T-helper 2 cell (primary cell): ENCODE data around the gene RXFP1.

Source experiments
- DNase-seq, 5 experiments: peaks; one replicate each; pipeline versions ENCODE4 v3.0.0 to v3.0.0-alpha.2; 2012 to 2022

RXFP1 gene

DNA sequence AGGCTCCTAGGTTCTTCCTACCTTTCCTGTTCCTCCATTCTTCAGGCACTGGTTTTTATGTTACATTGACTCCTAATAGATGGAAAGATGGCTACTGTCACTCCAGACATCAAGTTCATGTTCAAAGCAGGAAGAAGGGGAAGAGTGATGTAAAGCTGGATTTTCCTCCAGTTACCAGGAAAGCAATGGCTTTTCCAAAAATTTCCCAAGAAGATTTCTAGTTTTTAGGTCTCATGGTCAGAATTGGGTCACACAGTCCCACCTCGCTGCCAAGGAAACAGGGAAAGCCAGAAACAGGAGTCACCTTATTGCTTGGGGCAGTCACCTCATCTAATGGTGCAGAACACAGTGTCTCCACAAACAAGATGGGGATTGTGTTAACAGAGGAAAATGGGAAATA, 21.5 kb downstream of the RXFP1 start:
- no peak for DNase-seq

DNA sequence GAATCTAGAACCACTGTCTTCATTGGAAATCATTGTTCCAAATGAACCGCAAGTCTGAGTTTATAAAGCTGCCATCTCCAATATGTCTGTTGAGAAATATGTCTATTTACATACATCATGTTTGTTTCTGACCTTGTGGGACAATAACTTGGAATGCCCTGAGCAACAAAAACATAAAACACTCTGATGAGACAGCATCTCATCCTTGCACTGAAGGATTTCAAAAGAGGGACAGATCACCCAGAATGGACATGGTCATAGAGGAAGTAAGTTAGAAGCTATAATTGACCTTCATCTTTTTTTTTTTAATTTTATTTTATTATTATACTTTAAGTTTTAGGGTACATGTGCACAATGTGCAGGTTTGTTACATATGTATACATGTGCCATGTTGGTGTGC, 22.5 kb downstream of the RXFP1 start:
- DNase-seq = no peak

DNA sequence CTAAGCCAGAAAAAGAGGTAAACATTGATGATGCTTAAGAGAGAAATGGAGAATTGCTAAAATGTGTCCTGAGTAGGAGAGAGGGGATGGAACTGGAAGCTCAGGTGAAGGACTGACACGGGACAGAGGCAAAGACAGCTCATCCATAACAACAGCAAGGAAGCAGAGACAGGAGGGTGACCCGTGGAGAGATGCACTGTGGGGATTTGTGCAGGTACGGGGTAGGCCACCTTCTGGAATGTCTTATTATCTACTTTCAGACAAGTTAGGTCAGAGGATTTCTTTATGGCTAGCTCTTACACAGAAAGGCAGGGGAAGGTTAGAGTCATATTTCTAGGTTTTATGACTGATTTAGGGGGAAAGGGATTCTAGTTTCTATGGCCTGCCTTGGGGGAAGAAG, 31.7 kb downstream of the RXFP1 start:
- no peak for DNase-seq

DNA sequence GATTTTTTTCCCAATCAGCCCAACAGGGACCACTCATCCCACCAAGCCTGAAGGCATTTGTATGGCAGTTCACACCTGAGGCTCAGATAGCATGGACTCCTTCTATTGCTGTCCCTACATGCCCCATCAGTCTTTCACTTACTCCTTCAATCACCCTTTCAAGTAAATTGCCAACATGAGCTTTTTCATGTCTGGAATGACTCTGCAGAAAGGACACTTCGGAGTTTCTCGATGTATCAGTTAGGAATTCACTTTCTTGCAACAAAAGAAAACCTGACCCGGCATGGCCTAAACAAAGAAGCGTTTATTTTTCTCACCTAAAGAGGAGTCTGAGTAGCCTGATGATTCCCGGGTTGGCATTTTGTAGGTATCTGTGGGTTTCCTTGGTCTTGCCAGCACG, 38.6 kb downstream of the RXFP1 start:
- DNase-seq = no peak

DNA sequence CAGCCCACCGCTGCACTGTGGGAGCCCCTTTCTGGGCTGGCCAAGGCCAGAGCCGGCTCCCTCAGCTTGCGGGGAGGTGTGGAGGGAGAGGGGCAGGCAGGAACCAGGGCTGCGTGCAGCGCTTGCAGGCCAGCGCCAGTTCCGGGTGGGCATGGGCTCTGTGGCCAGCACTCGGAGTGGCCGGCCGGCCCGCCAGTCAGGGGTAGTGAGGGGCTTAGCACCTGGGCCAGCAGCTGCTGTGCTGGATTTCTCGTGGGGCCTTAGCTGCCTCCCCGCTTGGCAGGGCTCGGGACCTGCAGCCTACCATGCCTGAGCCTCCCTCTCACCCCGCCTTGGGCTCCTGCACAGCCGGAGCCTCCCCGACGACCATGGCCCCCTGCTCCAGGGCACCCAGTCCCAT, 45.2 kb downstream of the RXFP1 start:
- peak in 1 of 5 experiments; percentile 3 for DNase-seq

DNA sequence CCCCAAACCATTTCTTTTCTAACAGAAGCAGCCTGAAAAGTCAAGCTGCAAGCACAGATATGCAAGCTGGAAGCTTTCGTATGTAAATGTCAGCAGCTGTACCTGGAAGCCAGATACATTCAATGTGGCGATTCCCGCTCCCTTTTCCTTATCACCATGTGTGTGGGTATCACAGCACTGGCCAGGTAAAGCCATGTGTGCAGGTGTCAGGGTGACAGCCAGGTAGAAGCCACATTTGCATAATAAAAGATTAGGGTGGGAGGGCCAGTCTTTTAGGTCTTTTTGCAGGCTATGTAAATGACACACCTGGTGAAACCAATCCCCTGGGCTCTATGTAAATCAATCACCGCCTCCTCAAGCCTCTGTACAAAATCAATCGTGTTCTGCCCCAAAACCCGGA, 50.1 kb downstream of the RXFP1 start:
- DNase-seq = no peak

DNA sequence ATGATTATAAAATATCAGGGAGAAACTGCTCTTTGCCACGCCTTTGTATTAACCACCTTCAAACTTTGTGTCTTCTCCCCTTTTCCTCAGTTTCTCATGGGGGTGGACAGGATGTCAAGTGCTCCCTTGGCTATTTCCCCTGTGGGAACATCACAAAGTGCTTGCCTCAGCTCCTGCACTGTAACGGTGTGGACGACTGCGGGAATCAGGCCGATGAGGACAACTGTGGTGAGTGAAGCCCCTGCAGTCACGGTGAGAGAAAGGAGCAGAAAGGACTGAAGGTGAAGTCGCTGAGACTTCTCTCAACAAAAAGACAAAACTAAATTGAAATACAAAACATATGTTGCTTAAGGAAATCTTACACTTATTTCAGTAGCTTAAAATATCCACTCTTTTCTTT, 50.9 kb downstream of the RXFP1 start:
- no peak for DNase-seq

DNA sequence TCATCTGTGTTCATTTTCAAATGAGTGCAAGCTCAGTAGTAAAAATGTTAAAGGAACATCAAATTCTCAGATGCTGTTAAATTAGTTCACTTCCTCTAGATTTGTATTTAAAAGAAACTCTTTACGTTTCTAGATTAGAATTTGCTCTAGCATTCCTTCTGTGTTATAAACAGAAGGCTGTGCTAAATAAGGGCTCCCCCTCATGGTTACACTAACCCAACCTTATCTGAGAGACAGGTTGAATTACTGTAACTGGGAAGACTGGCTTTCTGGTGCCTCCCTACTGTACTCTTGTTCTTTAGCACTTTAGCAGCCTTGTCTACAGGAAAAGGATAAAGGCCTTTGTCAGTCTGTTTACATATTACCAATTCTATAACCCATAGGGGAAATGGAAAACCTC, 56.8 kb downstream of the RXFP1 start:
- peak in 1 of 5 experiments; percentile 17 for DNase-seq

DNA sequence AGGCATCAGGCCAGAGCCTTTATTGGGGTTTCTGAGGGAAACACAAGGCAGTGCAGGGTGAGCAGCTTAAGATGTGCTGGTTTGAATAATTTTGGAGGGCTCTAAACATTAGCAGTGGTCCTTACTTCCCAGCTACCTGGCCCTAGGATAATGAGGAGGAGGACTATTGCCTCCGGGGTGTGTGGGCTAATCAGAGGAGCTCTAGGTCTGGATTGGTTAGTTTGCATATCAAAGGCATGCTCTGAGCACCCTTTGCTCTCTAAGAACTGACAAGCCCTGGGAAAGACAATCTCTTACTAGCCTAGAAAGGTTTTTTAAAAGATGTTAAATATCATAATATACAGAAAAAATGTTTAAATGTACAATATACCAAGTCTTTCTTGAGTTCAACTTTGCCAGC, 58.4 kb downstream of the RXFP1 start:
- no peak for DNase-seq

DNA sequence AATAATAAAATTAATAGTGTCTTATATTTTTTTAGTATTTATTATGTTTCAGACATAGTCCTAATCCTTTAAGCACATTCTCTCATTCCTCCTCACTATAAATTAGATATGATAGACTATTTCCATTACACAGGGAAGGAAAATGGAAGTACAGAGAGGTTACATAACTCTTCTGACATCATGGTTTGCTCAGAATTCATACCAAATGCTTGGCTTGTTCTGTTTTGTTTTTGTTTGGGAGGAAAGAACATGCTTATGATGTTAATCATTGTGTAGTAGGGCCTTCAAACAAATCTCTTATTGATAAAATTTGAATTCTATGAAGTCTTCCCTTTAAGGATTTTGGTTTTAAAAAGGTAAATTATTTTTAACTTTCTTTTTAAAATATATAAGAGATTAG, 59.5 kb downstream of the RXFP1 start:
- DNase-seq = no peak

DNA sequence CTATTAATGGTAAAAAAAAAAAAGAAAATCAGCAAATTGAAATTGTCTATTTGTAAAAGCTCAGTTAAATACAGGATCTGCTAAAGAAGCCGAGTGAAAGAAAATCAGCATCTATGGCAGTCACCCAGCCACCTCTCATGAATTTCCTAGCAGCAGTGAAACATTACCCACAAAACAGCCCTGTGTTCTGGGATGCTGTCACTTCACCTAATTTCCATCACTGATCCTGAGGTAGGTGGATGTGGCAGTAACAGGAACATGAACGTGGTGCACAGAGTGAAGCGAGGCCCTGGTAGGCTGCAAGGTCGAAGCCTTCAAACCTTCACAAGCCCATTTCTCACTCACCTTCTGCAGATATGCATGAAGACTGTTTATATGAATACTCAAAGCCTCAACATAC, 65.2 kb downstream of the RXFP1 start:
- no peak for DNase-seq

DNA sequence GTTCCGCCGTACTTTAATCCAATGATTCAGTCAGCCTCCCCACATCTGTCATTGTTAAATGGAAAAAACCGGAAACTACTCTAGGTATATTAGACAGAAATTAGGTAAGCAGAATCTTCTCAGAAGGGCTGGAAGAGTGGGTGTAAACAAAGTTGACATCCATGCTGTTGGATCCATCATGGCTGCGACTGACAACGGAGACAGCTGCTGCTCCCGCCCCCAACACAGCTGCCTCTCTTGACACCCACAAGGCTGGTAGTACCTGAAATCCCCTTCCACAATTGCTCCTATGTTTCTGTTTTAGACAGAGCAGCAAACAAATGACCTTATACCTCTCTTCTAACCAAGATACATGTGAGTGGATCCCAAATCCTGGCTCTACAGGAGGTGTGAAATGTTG, 66.6 kb downstream of the RXFP1 start:
- no peak for DNase-seq

DNA sequence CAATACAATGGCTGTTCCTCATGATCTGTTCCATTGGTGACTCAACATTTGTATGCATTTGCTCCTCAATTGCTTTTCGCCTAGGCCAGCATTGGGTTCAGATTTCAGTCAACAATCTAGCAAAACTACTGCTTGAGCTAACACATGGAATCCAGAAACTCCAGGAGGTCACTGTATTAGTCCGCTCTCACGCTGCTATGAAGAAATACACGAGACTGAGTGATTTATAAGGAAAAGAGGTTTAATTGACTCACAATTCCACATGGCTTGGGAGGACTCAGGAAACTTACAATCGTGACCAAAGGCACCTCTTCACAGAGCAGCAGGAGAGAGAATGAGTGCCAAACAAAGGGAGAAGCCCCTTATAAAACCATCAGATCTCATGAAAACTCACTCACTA, 67.1 kb downstream of the RXFP1 start:
- no peak for DNase-seq

DNA sequence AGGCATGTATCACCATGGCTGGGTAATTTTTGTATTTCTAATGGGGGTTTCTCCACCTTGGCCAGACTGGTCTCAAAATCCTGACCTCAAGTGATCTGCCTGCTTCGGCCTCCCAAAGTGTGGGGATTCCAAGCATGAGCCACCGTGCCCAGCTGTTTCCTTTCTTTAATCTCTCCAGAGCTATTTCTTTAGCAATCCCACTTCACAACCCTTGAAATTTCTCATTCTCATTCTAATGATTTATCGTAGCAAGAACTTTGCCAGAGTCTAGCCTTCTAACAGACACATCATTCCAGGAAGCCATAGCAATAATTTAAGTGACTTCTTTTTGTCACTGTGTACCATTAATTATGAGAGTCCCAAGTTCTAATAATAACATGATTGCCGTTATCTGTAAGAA, 68.6 kb downstream of the RXFP1 start:
- DNase-seq = no peak

DNA sequence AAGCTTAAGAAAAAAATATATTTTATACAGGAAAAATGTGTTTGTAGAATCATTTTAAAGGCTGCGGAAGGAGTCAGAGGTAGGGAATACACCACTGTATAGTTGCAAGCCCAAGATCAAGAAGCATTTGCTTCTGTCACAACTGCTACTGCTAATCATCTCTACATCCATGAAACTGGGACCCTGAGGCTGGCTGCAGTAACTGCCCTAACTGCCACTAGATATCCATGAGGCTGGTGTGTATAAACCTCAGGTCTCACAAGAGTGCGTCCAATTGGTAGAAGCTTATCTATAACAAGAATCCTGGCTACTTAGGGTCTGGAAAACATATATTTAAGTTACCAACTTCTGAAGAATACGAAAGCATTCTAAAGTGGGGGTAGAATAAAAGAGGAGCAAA, 69.1 kb downstream of the RXFP1 start:
- DNase-seq = no peak

DNA sequence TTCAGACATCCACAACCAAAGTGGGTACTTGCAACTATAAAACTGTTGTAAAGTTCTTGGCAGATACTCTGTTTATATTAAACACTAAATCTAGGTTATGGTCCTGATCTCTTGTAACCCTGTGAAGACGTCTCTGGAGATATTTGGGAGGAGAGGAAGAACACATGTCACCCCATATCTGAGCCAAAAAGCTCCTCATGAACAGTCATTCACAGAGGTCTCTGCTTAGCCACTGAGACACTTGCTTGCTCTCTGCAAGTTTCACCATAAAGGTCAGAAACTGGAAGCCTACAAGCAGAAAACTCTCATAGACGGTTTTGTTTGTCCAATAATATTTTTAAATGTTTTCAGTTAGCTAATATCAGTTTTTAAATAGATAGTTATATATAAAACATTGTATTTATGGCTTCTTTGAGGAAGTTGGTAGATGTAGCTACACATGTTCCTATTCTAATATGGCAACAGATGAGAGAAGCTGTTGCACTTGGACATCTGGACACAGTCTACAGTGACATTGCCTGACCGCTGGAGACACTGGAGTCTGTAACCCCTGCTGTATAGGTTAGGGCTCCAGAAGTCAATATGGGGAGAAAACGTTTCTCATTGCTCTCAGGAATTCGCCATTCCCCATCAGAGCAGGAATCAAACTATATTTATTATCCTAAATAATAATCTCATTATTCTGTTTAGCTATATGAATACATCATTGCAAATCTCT, 76.4 kb downstream of the RXFP1 start:
- no peak for DNase-seq

DNA sequence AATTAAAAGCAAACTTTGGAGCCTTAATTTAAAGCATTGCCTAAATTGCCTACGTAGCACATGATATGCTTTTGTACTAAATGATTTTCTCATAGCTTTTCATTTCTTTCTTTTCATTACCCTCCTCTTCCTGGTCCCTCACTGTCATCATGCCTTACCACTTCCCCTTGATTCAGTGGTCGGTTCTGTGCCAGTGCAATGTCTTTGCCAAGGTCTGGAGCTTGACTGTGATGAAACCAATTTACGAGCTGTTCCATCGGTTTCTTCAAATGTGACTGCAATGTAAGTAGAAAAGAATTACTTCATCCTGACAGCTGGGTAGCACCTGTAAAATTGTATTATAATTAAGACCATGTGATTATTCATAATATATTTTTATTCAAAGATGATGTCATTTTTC, 77.5 kb downstream of the RXFP1 start:
- DNase-seq = no peak

DNA sequence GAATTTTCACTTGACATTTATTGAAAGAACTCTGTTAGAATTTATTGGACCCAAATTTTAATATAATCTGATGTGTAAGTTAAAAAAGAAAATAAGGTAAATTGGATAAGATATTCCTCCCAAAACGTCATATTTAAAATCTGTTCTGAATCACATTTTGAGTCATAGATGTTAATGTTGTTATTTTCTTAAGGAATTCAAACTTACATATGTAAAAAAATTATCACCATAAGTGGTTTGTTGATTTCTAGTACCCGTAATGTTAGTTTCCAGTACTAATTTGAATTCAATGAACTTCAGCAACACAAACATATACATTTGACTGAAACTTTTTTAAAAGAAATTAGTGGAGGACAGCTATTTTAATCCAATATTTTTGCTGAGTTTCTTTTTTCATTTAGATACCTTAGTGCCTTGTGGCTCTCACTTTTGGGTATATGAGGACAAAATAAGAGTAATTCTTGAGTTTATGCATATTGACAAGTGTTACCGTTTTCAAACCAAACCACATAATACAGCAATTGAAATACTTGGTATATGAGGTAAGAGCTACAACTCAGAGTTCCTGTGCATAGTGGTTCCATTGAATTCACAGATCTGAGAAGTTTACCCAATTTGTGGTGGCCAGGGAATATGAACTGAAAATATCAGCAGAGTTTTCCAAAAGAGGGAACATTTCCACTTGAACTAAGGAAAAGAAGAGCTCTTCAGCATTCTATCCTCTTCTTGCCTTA, 78.2 kb downstream of the RXFP1 start:
- no peak for DNase-seq

DNA sequence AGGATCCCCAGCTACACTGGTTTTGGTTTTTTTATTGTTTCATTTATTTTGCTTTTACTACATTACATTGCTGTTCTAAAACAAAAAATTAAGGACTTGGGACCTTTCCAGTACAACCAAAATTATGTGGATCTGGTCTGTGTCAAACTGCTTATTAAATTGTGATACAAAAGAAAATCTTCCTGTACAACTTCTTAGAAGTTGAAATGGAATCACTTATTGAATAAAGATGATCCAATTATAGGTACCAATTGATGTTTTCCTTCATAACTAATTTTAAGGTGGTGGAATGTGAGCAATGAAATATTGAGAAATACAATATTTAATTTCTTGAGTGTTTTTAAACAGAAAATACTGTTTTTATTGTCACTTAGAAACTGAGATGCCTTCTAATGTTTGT, 82.7 kb downstream of the RXFP1 start:
- DNase-seq = no peak

DNA sequence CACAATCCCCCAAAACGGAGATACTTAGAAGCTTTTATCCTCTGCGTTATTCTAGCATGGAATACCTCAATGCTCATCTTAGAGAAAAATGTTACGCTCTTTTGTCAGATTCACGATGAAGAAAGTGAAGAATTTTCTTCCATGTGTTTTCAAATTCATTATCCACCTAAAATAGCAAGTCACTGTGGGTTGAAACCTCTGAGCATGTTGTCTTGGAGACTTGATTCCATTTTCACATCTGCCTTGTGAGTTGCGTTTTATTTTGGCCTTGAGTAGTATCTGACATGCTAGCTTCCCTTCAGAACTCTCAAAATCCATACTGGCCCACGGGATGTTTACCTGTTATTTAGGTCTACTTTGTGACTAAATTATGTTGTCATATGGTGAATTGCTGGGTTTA, 83.7 kb downstream of the RXFP1 start:
- no peak for DNase-seq

DNA sequence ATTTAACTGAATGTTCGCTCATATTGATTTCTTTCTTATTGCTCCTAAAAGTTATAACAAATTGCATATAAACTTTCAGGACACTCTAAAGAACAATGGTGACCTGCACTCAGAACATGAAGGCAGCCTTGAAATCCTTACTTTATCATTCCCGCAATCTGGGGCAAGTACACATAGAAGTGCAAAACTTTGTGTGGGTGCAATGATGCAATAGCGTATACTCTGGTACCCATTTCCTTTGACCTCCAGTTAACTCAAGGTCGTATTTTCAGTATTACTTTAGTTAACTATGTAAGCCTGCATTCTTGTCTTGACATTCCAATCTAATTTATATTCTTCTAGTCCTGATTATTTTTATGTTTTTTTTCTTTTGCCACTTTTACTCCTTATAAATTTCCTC, 85.3 kb downstream of the RXFP1 start:
- DNase-seq = no peak

DNA sequence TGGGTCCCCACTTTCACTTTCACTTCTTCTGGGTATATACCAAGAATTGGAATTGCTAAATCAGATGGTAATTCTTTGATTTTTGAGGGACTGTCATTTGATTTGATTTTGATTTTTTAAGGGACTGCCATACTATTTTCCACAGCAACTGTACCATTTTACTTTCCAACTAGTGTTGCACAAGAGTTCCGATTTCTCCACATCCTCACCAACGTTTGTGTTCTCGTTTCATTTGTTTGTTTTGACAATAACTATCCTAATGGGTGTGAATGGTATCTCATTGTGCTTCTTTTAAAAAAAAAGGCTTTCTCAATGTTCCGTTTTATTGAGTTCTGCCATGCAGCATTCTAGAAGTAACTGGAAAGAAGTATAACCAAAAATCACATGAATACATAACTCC, 87.4 kb downstream of the RXFP1 start:
- DNase-seq = no peak

DNA sequence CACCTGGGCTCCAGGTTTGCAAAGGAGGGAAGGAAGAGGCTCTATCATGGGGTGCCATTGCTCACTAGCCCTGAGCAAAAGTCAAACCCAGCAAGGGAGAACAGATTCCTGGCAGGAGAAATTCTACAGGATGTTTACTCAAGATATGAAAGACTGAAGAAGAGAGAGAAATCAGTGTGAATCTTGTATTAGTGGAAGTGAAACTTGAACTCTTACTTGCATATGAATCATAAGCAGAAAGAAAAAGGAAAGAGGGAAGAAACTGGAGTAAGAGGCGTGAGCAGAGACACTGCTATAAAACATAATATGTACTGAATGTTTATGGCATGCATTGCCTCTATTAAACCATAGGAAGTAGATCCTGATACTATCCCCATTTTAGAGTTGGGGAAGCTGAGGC, 89.1 kb downstream of the RXFP1 start:
- no peak for DNase-seq

DNA sequence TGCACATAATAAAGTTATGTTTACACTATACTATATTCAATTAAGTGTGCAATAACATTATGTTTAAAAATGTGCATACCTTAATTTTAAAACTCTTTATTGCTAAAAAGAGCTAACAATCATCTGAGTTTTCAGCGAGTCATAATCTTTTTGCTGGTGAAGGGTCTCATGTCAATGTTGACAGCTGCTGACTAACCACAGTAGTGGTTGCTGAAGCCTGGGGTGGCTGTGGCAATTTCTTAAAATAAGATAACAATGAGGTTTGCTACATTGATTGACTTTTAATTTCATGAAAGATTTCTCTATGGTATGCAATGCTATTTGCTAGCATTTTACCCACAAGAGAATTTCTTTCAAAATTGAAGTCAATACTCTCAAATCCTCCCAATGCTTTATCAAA, 91.4 kb downstream of the RXFP1 start:
- peak in 1 of 5 experiments; percentile 7 for DNase-seq

DNA sequence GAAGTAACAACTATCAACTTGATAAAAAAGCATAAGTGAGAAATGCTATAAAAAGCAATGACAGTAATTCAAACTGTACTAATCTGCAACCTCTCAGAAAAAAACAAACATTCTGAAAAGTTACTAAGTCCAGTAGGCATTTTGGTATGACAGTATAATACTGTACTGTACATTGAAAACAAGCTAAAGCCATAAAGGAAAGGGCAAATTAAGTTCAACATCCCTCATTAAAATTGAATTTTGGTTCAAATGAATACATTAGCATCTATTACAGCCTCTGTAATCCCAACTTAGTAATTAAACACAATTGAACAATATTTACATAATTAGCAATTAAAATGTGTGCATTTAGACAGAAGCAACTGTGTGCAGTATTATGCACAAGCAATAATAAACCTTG, 96.3 kb downstream of the RXFP1 start:
- no peak for DNase-seq
